SH-SY5Y (cell line): ENCODE measurements around the gene FAXC.

Source experiments
- GATA2 ChIP-seq: IDR thresholded peaks from 2 replicates; pipeline ENCODE4 v1.6.1; 2011; ENCODE audit warnings: mild to moderate bottlenecking, low read depth, low read length
- GATA3 ChIP-seq: IDR thresholded peaks from 2 replicates; pipeline ENCODE4 v1.6.1; 2011; ENCODE audit warnings: low read depth, mild to moderate bottlenecking, low read length, moderate library complexity

DNA sequence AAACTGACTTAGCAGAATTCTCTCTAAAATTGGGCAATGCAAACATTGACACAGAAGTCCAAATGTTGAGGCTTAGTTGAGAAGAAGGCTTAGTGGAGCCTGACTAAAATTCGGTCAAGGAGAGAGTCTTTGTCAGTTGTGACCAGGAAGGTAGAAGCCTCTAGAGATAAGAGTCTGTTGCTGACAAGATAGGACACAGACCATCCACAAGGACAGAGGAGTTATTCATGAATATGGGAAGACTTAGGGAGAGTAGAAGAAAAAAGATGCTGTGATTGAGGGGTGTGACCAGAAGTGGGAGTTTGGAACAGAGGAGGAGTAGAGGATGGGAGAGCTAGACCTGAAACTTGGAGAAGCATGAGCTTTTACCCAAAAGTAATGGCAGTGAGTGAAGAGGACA lies 7.2 kb upstream of the FAXC start:
- TF ChIP-seq GATA2, result no peak
- no peak for TF ChIP-seq GATA3
